Parathyroid adenoma (tissue), 2 donors: ENCODE measurements around the gene BACE2.

ENCODE experiments used
- H2AFZ ChIP-seq: fragments of 300-600 bp; sonication (generic); one replicate; pipeline ENCODE4 v1.7.0; 2017; ENCODE audit warnings: antibody characterized with exemption, mild to moderate bottlenecking
- H3K27ac ChIP-seq: fragments of 300-600 bp; sonication (generic); one replicate; pipeline ENCODE4 v1.7.0; 2017
- H3K27me3 ChIP-seq: fragments of 300-600 bp; sonication (generic); one replicate; pipeline ENCODE4 v1.7.0; 2017; ENCODE audit warnings: low read length; ENCODE audit not compliant: control insufficient read depth, insufficient read depth
- H3K36me3 ChIP-seq: fragments of 300-600 bp; sonication (generic); one replicate; pipeline ENCODE4 v1.7.0; 2017; ENCODE audit warnings: low read length; ENCODE audit not compliant: control insufficient read depth, insufficient read depth
- H3K4me1 ChIP-seq: fragments of 300-600 bp; sonication (generic); one replicate; pipeline ENCODE4 v1.7.0; 2017; ENCODE audit warnings: control low read depth
- H3K4me2 ChIP-seq: fragments of 300-600 bp; sonication (generic); one replicate; pipeline ENCODE4 v1.7.0; 2017; ENCODE audit warnings: low read length
- H3K4me3 ChIP-seq: fragments of 300-600 bp; sonication (generic); one replicate; pipeline ENCODE4 v1.7.0; 2017; ENCODE audit warnings: low read depth, low read length
- H3K79me2 ChIP-seq: fragments of 300-600 bp; sonication (generic); one replicate; pipeline ENCODE4 v1.7.0; 2017; ENCODE audit warnings: control low read depth
- H3K9ac ChIP-seq: fragments of 300-600 bp; sonication (generic); one replicate; pipeline ENCODE4 v1.7.0; 2017; ENCODE audit warnings: mild to moderate bottlenecking
- H3K9me3 ChIP-seq: fragments of 300-600 bp; sonication (generic); one replicate; pipeline ENCODE4 v1.7.0; 2017; ENCODE audit warnings: low read length; ENCODE audit not compliant: control insufficient read depth
- TF ChIP-seq, protein P1 (sequence below): fragments of 300-600 bp; sonication (generic); IDR thresholded peaks from one replicate; pipeline ENCODE4 v1.7.0; 2017; ENCODE audit warnings: antibody characterized with exemption, mild to moderate bottlenecking
- donor health status: primary hyperparathyroidism.

Gene BACE2

DNA sequence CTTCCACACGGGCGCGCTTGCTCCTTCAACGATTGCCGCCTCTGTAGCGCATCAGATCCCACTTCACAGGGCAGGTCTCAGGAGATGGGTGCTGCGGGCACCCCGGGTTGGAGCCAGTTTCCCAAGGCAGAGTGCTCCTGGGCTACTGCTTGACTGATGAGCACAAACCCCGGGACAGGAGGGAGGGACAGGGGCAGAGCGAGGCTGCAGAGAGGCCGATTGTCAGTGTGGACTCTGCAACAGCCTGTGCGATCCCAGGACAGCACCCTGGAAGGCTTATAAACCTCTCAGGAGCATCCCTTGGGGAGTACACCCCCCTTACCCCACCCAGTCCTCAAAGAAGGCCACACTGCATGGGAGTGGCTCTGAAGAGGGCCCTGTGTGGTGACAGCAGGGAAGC, 28.0 kb upstream of the BACE2 start:
- no peaks in the 10 kb centered on the region for H3K36me3 ChIP-seq
- no peak overlapping the region for H3K4me3 ChIP-seq
- H3K4me1 ChIP-seq: no peaks in the 10 kb centered on the region
- no peak overlapping the region for H2AFZ ChIP-seq
- H3K79me2 ChIP-seq: no peaks in the 10 kb centered on the region
- H3K9me3 ChIP-seq: no peaks in the 10 kb centered on the region
- no peaks in the 10 kb centered on the region for H3K27me3 ChIP-seq
- no peak overlapping the region for H3K27ac ChIP-seq
- no peak overlapping the region for H3K9ac ChIP-seq
- TF ChIP-seq, protein P1, sequence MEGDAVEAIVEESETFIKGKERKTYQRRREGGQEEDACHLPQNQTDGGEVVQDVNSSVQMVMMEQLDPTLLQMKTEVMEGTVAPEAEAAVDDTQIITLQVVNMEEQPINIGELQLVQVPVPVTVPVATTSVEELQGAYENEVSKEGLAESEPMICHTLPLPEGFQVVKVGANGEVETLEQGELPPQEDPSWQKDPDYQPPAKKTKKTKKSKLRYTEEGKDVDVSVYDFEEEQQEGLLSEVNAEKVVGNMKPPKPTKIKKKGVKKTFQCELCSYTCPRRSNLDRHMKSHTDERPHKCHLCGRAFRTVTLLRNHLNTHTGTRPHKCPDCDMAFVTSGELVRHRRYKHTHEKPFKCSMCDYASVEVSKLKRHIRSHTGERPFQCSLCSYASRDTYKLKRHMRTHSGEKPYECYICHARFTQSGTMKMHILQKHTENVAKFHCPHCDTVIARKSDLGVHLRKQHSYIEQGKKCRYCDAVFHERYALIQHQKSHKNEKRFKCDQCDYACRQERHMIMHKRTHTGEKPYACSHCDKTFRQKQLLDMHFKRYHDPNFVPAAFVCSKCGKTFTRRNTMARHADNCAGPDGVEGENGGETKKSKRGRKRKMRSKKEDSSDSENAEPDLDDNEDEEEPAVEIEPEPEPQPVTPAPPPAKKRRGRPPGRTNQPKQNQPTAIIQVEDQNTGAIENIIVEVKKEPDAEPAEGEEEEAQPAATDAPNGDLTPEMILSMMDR: no peak
- no peak overlapping the region for H3K4me2 ChIP-seq

DNA sequence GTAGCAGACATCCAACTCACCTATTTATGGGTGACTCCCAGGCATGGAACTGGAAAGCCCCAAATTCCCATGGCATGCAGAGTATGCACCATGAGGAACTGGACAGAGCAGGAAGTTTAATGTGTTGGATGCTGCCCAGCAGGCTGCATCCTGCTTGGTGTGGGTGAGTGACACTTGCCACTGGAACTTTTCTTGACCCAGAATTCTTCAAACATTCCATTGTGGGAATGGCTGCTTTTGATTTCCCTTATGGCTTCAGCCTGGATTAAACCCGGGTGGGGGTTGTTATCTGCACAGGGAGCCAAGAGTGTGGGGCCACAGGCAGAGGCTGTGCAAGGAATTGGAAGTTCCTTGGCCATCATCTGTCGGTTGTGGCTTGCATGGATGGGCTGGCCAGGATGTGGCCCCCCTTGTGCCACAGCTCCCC, 26.9 kb upstream of the BACE2 start:
- Histone ChIP-seq H2AFZ (no peak overlapping the region), H3K79me2 (no peaks in the 10 kb centered on the region), H3K27me3 (no peaks in the 10 kb centered on the region), H3K4me1 (no peaks in the 10 kb centered on the region), H3K9me3 (no peaks in the 10 kb centered on the region), H3K4me3 (no peak overlapping the region), H3K4me2 (no peak overlapping the region), H3K9ac (no peak overlapping the region), H3K27ac (no peak overlapping the region), H3K36me3 (no peaks in the 10 kb centered on the region)
- TF ChIP-seq, protein P1: no peak

DNA sequence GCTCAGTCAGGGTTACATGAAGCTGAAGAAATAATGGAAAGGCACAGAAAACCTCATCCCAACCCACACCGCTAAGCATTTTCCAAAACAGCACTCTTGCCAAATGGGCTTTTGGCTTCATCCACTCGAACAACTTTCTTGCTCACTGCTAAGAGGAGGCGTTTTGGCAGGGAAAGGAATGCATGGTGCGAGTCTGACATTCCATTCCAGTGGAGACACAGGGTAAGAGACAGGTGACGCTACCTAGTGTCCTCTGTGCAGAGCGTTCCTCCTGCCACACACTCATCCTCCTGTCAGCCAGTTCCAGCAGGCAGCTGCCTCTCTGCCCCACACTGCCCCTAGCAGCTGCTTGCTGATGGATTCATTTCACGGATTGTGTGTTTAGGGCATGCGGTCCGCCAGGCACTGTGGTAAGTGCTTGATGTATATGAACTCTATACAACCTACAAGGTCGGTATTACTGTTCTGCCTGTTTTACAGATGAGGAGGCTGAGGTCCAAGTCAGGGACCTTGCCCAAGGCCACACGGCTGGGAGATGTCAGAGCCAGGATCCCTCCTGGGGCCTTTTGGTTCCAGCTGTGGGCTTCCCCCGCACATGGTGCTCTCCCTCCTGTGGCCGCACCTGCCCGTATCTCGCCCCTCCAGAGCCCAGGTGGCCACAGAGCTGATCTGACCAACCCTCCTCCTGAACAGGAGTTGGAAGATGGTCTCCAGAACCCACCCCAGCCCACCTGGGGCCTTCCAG, 25.7 kb upstream of the BACE2 start:
- no peak overlapping the region for H3K27ac ChIP-seq
- H3K4me2 ChIP-seq: no peak overlapping the region
- TF ChIP-seq, protein P1: no peak
- no peak overlapping the region for H3K4me3 ChIP-seq
- H3K79me2 ChIP-seq: no peaks in the 10 kb centered on the region
- H3K36me3 ChIP-seq: no peaks in the 10 kb centered on the region
- peak overlapping the region; percentile 33 for H2AFZ ChIP-seq
- no peaks in the 10 kb centered on the region for H3K4me1 ChIP-seq
- H3K27me3 ChIP-seq: no peaks in the 10 kb centered on the region
- no peak overlapping the region for H3K9ac ChIP-seq
- H3K9me3 ChIP-seq: no peaks in the 10 kb centered on the region

DNA sequence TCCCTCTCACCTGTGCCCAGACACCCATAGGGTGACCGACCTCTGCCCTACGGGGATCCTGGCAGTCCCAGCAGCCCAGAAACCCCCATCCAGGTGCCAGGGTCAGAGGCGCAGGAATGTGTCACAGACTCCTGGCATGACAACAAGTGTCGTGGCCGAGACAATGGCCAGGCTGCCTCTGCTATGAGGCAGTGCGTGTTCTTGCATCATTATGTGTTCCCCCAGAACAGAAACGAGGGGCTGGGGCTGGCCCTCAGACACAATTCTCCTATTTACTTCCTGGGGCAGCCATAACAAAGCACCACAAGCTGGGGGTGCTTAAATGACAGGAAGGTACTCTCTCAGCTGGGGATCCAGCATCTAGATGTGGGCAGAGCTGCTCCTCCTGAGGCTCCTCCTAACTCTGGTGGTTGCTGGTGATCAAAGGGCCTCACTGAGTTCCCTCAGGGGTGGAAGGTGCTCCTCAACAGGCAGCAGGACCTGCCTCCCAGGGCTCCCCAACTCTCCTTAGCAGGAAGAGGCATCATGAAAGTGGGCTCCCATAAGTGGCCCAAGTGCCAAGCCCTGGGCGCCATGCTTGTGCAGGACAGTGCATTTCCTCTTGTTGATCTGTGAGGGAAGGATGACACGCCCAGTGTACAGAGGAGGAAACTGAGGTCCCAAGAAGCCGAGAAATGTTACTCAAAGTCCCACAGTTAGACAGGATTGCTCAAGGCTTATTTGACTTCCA, 24.2 kb upstream of the BACE2 start:
- H3K27ac ChIP-seq: no peak overlapping the region
- no peak overlapping the region for H3K9ac ChIP-seq
- H2AFZ ChIP-seq: no peak overlapping the region
- H3K4me3 ChIP-seq: no peak overlapping the region
- H3K79me2 ChIP-seq: no peaks in the 10 kb centered on the region
- no peaks in the 10 kb centered on the region for H3K9me3 ChIP-seq
- H3K4me2 ChIP-seq: no peak overlapping the region
- TF ChIP-seq, protein P1: no peak
- H3K36me3 ChIP-seq: no peaks in the 10 kb centered on the region
- H3K4me1 ChIP-seq: peaks cover under 1% of the 10 kb centered on the region
- no peaks in the 10 kb centered on the region for H3K27me3 ChIP-seq
